Upper lobe of left lung (tissue), 6 donors: ENCODE data around the gene GPR55. TPM values are rescaled to one million over a fixed set of nuclear protein-coding genes. Genes with fewer than 3 reads are reported as not detected.

Experiments
- ATAC-seq, 2 donors: fragments of 200-7000 bp; cut with Tn5 transposase; one replicate each; pipeline ENCODE4 v1.9.1; 2022; ENCODE audit warnings: mild to moderate bottlenecking in 2 of 2, moderate library complexity in 2 of 2; ENCODE audit not compliant: low FRiP score in 2 of 2
- DNase-seq, 2 donors: peaks; one replicate each; pipeline ENCODE4 v3.0.0-alpha.2; 2019 to 2020
- H3K27ac ChIP-seq, 4 donors: fragments of 200-600 bp; sonication (generic); one replicate each; pipeline ENCODE4 v1.5.1; 2016 to 2019
- H3K27me3 ChIP-seq, 4 donors: fragments of 200-600 bp; sonication (generic); one replicate each; pipeline ENCODE4 v1.5.1; 2017 to 2019
- H3K36me3 ChIP-seq, 4 donors: fragments of 200-600 bp; sonication (generic); one replicate each; pipeline ENCODE4 v1.5.1; 2016 to 2019
- H3K4me1 ChIP-seq, 4 donors: fragments of 200-600 bp; sonication (generic); one replicate each; pipeline ENCODE4 v1.5.1; 2018 to 2019
- H3K4me3 ChIP-seq, 4 donors: fragments of 200-600 bp; sonication (generic); one replicate each; pipeline ENCODE4 v1.5.1; 2017 to 2019; ENCODE audit warnings: mild to moderate bottlenecking in 2 of 4, moderate library complexity in 1 of 4
- H3K9me3 ChIP-seq, 4 donors: fragments of 200-600 bp; sonication (generic); one replicate each; pipeline ENCODE4 v1.5.1; 2018 to 2019
- CTCF ChIP-seq, 6 experiments: fragments of 450-650 bp in 4 of 6; fragments of 200-600 bp in 2 of 6; sonication (generic) in 2 of 6; IDR thresholded peaks; one replicate each; pipeline ENCODE4 v1.5.1; 2016 to 2019; ENCODE audit warnings: antibody characterized with exemption in 6 of 6
- EP300 ChIP-seq, 4 donors: sonication (generic); formaldehyde crosslinking; IDR thresholded peaks; one replicate each; pipeline ENCODE4 v1.5.1; 2017; ENCODE audit warnings: antibody characterized with exemption in 4 of 4, control low read depth in 2 of 4
- POLR2A ChIP-seq, 4 donors: fragments of 450-650 bp; IDR thresholded peaks; one replicate each; pipeline ENCODE4 v1.5.1; 2016 to 2017; ENCODE audit warnings: antibody characterized with exemption in 4 of 4, mild to moderate bottlenecking in 2 of 4
- POLR2AphosphoS5 ChIP-seq, 2 donors: sonication (generic); formaldehyde crosslinking; IDR thresholded peaks; one replicate each; pipeline ENCODE4 v1.5.1; 2017; ENCODE audit warnings: antibody characterized with exemption in 2 of 2
- WGBS, 2 donors: methylation state at CpG; one replicate each; pipeline ENCODE4 v1.1.5; 2017 to 2018; 5-methylcytosine and 5-hydroxymethylcytosine counted together
- total RNA-seq, 6 donors: library from RNA; depleted of rRNA in 4 of 6; stranded (reverse); fragments of >200 nt in 4 of 6; gene quantifications; one replicate each; pipeline versions ENCODE4 v1.1.0 to v1.2.1, GENCODE V29; 2016 to 2021
- donor health status: DM: no; HTN: no; CAD: no; lungs with moderate emphysema.
- donor health status: DM: no; HTN: yes; CAD: no; lungs with severe emphysema.

The GPR55 gene
- total RNA-seq, 6 donors from 2014 or later: 0.15 to 0.84 (median 0.52) TPM; not detected in 2

GRCh38 chr2:230895536-230896345 is 29.3 kb downstream of the GPR55 start:
- Histone ChIP-seq H3K4me3 (no peak overlapping the region), H3K9me3 (no peaks in the 10 kb centered on the region), H3K27me3 (no peaks in the 10 kb centered on the region), H3K27ac (no peak overlapping the region), H3K36me3 (no peaks in the 10 kb centered on the region), H3K4me1 (no peaks in the 10 kb centered on the region)
- ATAC-seq (no peak), DNase-seq (peak in 1 of 2 donors; percentile 14)
- no peak for TF ChIP-seq CTCF (IDR thresholded peaks at IDR 0.05)
- TF ChIP-seq POLR2A (IDR thresholded peaks at IDR 0.05): no peak
- TF ChIP-seq POLR2AphosphoS5 (IDR thresholded peaks at IDR 0.05): no peak
- 29 to 43% methylated on average over 2 to 6 of the region's 6 CpGs for WGBS, 2 donors

- 68 to 70% methylated on average over 14 to 19 of the region's 19 CpGs for WGBS, 2 donors
Observed at GRCh38 chr2:230893841-230894781, 30.9 kb downstream of the GPR55 start.

GRCh38 chr2:230893338-230893737 is 31.7 kb downstream of the GPR55 start:
- no peaks in the 10 kb centered on the region for H3K36me3 ChIP-seq
- peak in 1 of 2 donors; percentile 66 for DNase-seq
- TF ChIP-seq CTCF (IDR thresholded peaks at IDR 0.05): no peak
- no peak for TF ChIP-seq EP300 (IDR thresholded peaks at IDR 0.05)
- TF ChIP-seq POLR2AphosphoS5 (IDR thresholded peaks at IDR 0.05): no peak
- TF ChIP-seq POLR2A (IDR thresholded peaks at IDR 0.05): no peak
- H3K27me3 ChIP-seq: no peaks in the 10 kb centered on the region
- no peak overlapping the region for H3K27ac ChIP-seq
- H3K4me3 ChIP-seq: no peak overlapping the region
- no peaks in the 10 kb centered on the region for H3K4me1 ChIP-seq
- no peaks in the 10 kb centered on the region for H3K9me3 ChIP-seq
- ATAC-seq: no peak
- WGBS, 2 donors: 35 to 49% methylated on average over 4 to 6 of the region's 6 CpGs

More at GRCh38 chr2:230893841-230894781, 30.9 kb downstream of the GPR55 start:
- H3K36me3 ChIP-seq: no peaks in the 10 kb centered on the region
- H3K4me1 ChIP-seq: no peaks in the 10 kb centered on the region
- TF ChIP-seq POLR2A (IDR thresholded peaks at IDR 0.05): no peak
- no peak for TF ChIP-seq CTCF (IDR thresholded peaks at IDR 0.05)
- no peak for TF ChIP-seq EP300 (IDR thresholded peaks at IDR 0.05)
- TF ChIP-seq POLR2AphosphoS5 (IDR thresholded peaks at IDR 0.05): no peak
- H3K4me3 ChIP-seq: no peak overlapping the region
- no peaks in the 10 kb centered on the region for H3K9me3 ChIP-seq
- H3K27me3 ChIP-seq: no peaks in the 10 kb centered on the region
- no peak for ATAC-seq
- no peak overlapping the region for H3K27ac ChIP-seq
- peak in 1 of 2 donors; percentile 6 for DNase-seq

- DNase-seq: no peak
- H3K4me3 ChIP-seq: no peak overlapping the region
- TF ChIP-seq POLR2A (IDR thresholded peaks at IDR 0.05) (no peak), CTCF (IDR thresholded peaks at IDR 0.05) (no peak), EP300 (IDR thresholded peaks at IDR 0.05) (no peak), POLR2AphosphoS5 (IDR thresholded peaks at IDR 0.05) (no peak)
- H3K27me3 ChIP-seq: no peaks in the 10 kb centered on the region
- 58 to 64% methylated on average over 4 to 6 of the region's 6 CpGs for WGBS, 2 donors
- no peak overlapping the region for H3K27ac ChIP-seq
- ATAC-seq: no peak
- no peaks in the 10 kb centered on the region for H3K4me1 ChIP-seq
- H3K36me3 ChIP-seq: no peaks in the 10 kb centered on the region
- no peaks in the 10 kb centered on the region for H3K9me3 ChIP-seq
Observed at GRCh38 chr2:230891509-230891908, 33.5 kb downstream of the GPR55 start.
